Sigmoid colon (tissue), 3 donors: Measurements from ENCODE around the gene CCDC159.

Experiments used
- POLR2A ChIP-seq, 2 donors: fragments of 450-650 bp; IDR thresholded peaks; one replicate each; pipeline ENCODE4 v1.6.1; 2016; ENCODE audit warnings: antibody characterized with exemption in 2 of 2, mild to moderate bottlenecking in 2 of 2, moderate library complexity in 2 of 2
- TF ChIP-seq, protein P1 (sequence below), 4 experiments: fragments of 450-650 bp in 3 of 4; fragments of 200-600 bp in 1 of 4; IDR thresholded peaks; one replicate each; pipeline ENCODE4 v1.5.1; 2016 to 2019; ENCODE audit warnings: antibody characterized with exemption in 4 of 4, mild to moderate bottlenecking in 3 of 4, moderate library complexity in 2 of 4

DNA sequence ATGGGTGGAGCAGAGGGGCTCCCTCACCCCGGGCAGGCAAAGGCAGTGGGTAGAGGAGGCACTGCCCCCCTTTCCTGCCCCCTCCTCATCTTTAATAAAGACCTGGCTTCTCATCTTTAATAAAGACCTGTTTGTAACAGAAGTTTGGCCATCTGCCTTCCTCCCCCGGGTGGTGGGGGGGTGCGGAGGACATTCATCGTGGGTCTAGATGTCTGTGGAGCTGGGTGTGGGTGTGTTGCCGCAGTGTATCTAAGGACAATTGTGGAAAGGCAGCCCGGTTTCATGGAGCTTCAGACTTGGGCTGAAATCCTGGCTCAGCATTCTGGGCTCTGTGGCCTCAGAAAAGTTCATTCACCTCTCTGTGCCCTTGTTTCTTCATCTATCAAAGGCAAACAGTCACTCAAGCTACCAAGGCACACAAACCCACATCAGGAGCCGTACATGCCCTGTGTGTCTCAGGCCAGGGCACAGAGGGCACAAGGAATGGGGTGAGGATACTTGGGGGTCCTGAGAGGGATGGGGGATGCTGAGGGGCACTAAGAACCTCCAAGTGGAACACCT is 19.3 kb downstream of the CCDC159 start:
- TF ChIP-seq, protein P1, sequence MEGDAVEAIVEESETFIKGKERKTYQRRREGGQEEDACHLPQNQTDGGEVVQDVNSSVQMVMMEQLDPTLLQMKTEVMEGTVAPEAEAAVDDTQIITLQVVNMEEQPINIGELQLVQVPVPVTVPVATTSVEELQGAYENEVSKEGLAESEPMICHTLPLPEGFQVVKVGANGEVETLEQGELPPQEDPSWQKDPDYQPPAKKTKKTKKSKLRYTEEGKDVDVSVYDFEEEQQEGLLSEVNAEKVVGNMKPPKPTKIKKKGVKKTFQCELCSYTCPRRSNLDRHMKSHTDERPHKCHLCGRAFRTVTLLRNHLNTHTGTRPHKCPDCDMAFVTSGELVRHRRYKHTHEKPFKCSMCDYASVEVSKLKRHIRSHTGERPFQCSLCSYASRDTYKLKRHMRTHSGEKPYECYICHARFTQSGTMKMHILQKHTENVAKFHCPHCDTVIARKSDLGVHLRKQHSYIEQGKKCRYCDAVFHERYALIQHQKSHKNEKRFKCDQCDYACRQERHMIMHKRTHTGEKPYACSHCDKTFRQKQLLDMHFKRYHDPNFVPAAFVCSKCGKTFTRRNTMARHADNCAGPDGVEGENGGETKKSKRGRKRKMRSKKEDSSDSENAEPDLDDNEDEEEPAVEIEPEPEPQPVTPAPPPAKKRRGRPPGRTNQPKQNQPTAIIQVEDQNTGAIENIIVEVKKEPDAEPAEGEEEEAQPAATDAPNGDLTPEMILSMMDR (IDR thresholded peaks at IDR 0.05): no peak
- no peak for TF ChIP-seq POLR2A (IDR thresholded peaks at IDR 0.05)
